HepG2 (cell line): ENCODE results near the gene TMEM114. TPM values are rescaled to one million over a fixed set of nuclear protein-coding genes. Genes with fewer than 3 reads are reported as not detected.

Experiments
- FOXA1 ChIP-seq, 2 experiments: fragments of 450-650 bp in 1 of 2; sonication (generic) in 1 of 2; formaldehyde crosslinking in 1 of 2; IDR thresholded peaks; 2 replicates each; pipeline versions ENCODE4 v1.4.0 to v1.6.1; 2016 to 2020; ENCODE audit warnings: missing genetic modification reagents in 1 of 2
- MTA1 ChIP-seq: sonication (generic); formaldehyde crosslinking; IDR thresholded peaks from 2 replicates; pipeline ENCODE4 v1.4.0; 2020; ENCODE audit warnings: missing genetic modification reagents, mild to moderate bottlenecking, borderline replicate concordance
- RCOR2 ChIP-seq: IDR thresholded peaks from 2 replicates; pipeline ENCODE4 v1.6.1; 2016; ENCODE audit warnings: missing biosample characterization, missing genetic modification reagents
- SP2 ChIP-seq: sonication (generic); formaldehyde crosslinking; IDR thresholded peaks from 2 replicates; pipeline ENCODE4 v1.5.1; 2020; ENCODE audit warnings: mild to moderate bottlenecking, missing genetic modification reagents
- ZFP36L1 ChIP-seq: sonication (generic); formaldehyde crosslinking; IDR thresholded peaks from 2 replicates; pipeline ENCODE4 v1.8.0; 2022; ENCODE audit warnings: mild to moderate bottlenecking, missing genetic modification reagents, moderate library complexity
- ZNF101 ChIP-seq: sonication (generic); formaldehyde crosslinking; IDR thresholded peaks from 2 replicates; pipeline ENCODE4 v1.4.0; 2020; ENCODE audit warnings: mild to moderate bottlenecking, low read depth, missing genetic modification reagents, borderline replicate concordance
- ZNF260 ChIP-seq: sonication (generic); formaldehyde crosslinking; IDR thresholded peaks from 2 replicates; pipeline ENCODE4 v1.4.0; 2020; ENCODE audit warnings: missing genetic modification reagents, low read depth, mild to moderate bottlenecking, borderline replicate concordance
- ZNF30 ChIP-seq: sonication (generic); formaldehyde crosslinking; IDR thresholded peaks from 2 replicates; pipeline ENCODE4 v1.5.0; 2020; ENCODE audit warnings: mild to moderate bottlenecking, missing genetic modification reagents
- ZNF724P ChIP-seq: sonication (generic); formaldehyde crosslinking; IDR thresholded peaks from 2 replicates; pipeline ENCODE4 v1.8.0; 2022; ENCODE audit warnings: missing genetic modification reagents, borderline replicate concordance
- polyA plus RNA-seq, 8 experiments: library from polyadenylated mRNA; depleted of rRNA in 3 of 8; stranded (reverse) in 7 of 8; unstranded in 1 of 8; fragments of >200 nt; fragmentation: Illumina TruSeq in 4 of 8; extraction: Trizol in 4 of 8; gene quantifications; 2 replicates each; pipeline versions ENCODE4 v1.2.1 to v1.2.3, GENCODE V29; 2011 to 2016; ENCODE audit warnings: low read depth in 4 of 8, missing spikeins in 1 of 8, mixed read lengths in 1 of 8; ENCODE audit not compliant: insufficient read depth in 1 of 8
- total RNA-seq, 5 experiments: library from RNA; depleted of rRNA; stranded (reverse); fragments of >200 nt; fragmentation: Illumina TruSeq; extraction: Trizol; gene quantifications; 2 replicates each; pipeline ENCODE4 v1.2.3, GENCODE V29; 2016; ENCODE audit warnings: low read depth in 1 of 5
- TF ChIP-seq, protein P1 (sequence below): sonication (generic); formaldehyde crosslinking; IDR thresholded peaks from 2 replicates; pipeline ENCODE4 v1.4.0; 2020; ENCODE audit warnings: mild to moderate bottlenecking, missing genetic modification reagents, borderline replicate concordance
- TF ChIP-seq, protein P2 (sequence below): sonication (generic); formaldehyde crosslinking; IDR thresholded peaks from 2 replicates; pipeline ENCODE4 v1.4.0; 2020; ENCODE audit warnings: missing genetic modification reagents
- TF ChIP-seq, protein P3 (sequence below), 2 experiments: sonication (generic) in 1 of 2; formaldehyde crosslinking in 1 of 2; IDR thresholded peaks; 2 replicates each; pipeline versions ENCODE4 v1.5.1 to v1.6.1; 2011 to 2020; ENCODE audit warnings: borderline replicate concordance in 1 of 2, low read depth in 1 of 2, low read length in 1 of 2, mild to moderate bottlenecking in 1 of 2, missing genetic modification reagents in 1 of 2, moderate library complexity in 1 of 2
- TF ChIP-seq, protein P4 (sequence below): sonication (generic); formaldehyde crosslinking; IDR thresholded peaks from 2 replicates; pipeline ENCODE4 v1.5.0; 2020; ENCODE audit warnings: mild to moderate bottlenecking, missing genetic modification reagents, borderline replicate concordance

Gene TMEM114
- total and polyA plus RNA-seq, 2 of the 13 experiments (the other 11 are each of a cell fraction or from before 2014, with no cell fraction given): not detected

DNA sequence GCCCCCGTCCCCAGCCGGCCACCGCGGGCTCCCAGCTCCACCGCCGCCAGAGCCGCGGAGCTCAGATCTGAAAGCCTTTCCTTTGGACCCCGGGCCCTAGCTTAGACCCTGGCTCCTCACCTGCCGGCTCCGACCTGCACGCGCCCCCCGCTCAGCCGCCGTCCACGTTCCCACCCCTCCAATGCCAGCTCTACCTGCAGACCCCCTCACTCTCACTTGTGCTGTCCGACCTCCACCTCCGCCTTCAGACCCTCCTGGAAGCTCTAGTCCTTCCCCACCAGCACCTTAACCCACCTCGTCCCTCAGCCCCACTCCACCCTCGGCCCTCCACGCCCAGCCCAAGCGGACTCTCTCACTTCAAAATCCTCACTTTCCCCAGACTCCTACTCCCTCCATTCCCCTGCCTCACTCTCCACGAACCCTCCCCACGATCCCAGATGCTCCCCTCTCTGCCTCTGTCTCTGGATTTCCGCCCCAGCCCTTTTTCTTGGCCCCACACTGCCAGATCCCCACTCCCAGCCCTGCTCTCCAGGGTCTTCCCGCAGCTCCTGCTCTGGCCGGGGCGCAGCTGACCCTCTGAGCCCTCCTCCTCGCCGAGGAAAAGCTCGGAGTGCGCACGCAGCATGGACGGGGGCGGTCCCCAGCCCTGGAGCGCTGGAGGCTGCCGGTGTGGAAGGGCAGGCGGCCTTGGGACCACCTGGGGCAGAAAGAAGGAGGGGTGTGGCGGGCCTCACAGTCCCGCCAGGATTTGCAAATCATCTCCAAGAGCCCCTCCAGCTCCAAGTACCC is at the start of gene TMEM114 (continued):
- TF ChIP-seq, protein P1, sequence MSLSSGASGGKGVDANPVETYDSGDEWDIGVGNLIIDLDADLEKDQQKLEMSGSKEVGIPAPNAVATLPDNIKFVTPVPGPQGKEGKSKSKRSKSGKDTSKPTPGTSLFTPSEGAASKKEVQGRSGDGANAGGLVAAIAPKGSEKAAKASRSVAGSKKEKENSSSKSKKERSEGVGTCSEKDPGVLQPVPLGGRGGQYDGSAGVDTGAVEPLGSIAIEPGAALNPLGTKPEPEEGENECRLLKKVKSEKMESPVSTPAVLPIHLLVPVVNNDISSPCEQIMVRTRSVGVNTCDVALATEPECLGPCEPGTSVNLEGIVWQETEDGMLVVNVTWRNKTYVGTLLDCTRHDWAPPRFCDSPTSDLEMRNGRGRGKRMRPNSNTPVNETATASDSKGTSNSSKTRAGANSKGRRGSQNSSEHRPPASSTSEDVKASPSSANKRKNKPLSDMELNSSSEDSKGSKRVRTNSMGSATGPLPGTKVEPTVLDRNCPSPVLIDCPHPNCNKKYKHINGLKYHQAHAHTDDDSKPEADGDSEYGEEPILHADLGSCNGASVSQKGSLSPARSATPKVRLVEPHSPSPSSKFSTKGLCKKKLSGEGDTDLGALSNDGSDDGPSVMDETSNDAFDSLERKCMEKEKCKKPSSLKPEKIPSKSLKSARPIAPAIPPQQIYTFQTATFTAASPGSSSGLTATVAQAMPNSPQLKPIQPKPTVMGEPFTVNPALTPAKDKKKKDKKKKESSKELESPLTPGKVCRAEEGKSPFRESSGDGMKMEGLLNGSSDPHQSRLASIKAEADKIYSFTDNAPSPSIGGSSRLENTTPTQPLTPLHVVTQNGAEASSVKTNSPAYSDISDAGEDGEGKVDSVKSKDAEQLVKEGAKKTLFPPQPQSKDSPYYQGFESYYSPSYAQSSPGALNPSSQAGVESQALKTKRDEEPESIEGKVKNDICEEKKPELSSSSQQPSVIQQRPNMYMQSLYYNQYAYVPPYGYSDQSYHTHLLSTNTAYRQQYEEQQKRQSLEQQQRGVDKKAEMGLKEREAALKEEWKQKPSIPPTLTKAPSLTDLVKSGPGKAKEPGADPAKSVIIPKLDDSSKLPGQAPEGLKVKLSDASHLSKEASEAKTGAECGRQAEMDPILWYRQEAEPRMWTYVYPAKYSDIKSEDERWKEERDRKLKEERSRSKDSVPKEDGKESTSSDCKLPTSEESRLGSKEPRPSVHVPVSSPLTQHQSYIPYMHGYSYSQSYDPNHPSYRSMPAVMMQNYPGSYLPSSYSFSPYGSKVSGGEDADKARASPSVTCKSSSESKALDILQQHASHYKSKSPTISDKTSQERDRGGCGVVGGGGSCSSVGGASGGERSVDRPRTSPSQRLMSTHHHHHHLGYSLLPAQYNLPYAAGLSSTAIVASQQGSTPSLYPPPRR (CRISPR knock-in tag): no peak
- TF ChIP-seq ZNF724P (CRISPR knock-in tag) (no peak), ZFP36L1 (no peak), RCOR2 (CRISPR knock-in tag) (no peak), ZNF101 (CRISPR knock-in tag) (no peak), SP2 (no peak), ZNF30 (CRISPR knock-in tag) (no peak), ZNF260 (no peak), MTA1 (0 out of 2 replicates have a peak, but pooled peaks have one; percentile 17), FOXA1 (IDR thresholded peaks at IDR 0.05) (no peak), FOXA1 (CRISPR knock-in tag; IDR thresholded peaks at IDR 0.05) (no peak)
- TF ChIP-seq, protein P2, sequence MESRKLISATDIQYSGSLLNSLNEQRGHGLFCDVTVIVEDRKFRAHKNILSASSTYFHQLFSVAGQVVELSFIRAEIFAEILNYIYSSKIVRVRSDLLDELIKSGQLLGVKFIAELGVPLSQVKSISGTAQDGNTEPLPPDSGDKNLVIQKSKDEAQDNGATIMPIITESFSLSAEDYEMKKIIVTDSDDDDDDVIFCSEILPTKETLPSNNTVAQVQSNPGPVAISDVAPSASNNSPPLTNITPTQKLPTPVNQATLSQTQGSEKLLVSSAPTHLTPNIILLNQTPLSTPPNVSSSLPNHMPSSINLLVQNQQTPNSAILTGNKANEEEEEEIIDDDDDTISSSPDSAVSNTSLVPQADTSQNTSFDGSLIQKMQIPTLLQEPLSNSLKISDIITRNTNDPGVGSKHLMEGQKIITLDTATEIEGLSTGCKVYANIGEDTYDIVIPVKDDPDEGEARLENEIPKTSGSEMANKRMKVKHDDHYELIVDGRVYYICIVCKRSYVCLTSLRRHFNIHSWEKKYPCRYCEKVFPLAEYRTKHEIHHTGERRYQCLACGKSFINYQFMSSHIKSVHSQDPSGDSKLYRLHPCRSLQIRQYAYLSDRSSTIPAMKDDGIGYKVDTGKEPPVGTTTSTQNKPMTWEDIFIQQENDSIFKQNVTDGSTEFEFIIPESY (CRISPR knock-in tag): no peak
- TF ChIP-seq, protein P3, sequence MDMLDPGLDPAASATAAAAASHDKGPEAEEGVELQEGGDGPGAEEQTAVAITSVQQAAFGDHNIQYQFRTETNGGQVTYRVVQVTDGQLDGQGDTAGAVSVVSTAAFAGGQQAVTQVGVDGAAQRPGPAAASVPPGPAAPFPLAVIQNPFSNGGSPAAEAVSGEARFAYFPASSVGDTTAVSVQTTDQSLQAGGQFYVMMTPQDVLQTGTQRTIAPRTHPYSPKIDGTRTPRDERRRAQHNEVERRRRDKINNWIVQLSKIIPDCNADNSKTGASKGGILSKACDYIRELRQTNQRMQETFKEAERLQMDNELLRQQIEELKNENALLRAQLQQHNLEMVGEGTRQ (IDR thresholded peaks at IDR 0.05; ENCODE audit: low read depth, low read length): no peak
- TF ChIP-seq, protein P3 (CRISPR knock-in tag; IDR thresholded peaks at IDR 0.05; ENCODE audit: borderline replicate concordance): no peak
- TF ChIP-seq, protein P4, sequence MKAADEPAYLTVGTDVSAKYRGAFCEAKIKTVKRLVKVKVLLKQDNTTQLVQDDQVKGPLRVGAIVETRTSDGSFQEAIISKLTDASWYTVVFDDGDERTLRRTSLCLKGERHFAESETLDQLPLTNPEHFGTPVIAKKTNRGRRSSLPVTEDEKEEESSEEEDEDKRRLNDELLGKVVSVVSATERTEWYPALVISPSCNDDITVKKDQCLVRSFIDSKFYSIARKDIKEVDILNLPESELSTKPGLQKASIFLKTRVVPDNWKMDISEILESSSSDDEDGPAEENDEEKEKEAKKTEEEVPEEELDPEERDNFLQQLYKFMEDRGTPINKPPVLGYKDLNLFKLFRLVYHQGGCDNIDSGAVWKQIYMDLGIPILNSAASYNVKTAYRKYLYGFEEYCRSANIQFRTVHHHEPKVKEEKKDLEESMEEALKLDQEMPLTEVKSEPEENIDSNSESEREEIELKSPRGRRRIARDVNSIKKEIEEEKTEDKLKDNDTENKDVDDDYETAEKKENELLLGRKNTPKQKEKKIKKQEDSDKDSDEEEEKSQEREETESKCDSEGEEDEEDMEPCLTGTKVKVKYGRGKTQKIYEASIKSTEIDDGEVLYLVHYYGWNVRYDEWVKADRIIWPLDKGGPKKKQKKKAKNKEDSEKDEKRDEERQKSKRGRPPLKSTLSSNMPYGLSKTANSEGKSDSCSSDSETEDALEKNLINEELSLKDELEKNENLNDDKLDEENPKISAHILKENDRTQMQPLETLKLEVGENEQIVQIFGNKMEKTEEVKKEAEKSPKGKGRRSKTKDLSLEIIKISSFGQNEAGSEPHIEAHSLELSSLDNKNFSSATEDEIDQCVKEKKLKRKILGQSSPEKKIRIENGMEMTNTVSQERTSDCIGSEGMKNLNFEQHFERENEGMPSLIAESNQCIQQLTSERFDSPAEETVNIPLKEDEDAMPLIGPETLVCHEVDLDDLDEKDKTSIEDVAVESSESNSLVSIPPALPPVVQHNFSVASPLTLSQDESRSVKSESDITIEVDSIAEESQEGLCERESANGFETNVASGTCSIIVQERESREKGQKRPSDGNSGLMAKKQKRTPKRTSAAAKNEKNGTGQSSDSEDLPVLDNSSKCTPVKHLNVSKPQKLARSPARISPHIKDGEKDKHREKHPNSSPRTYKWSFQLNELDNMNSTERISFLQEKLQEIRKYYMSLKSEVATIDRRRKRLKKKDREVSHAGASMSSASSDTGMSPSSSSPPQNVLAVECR (CRISPR knock-in tag): 0 out of 2 replicates have a peak, but pooled peaks have one; percentile 4
